ENCODE data around the gene CD81. TPM values are rescaled to one million over a fixed set of nuclear protein-coding genes. Genes with fewer than 3 reads are reported as not detected.

The CD81 gene
- total and polyA plus RNA-seq, 9 of the 15 experiments (the other 6 are each of a cell fraction or from before 2014, with no cell fraction given) = 2.4 to 189 (median 61.7) TPM

DNA sequence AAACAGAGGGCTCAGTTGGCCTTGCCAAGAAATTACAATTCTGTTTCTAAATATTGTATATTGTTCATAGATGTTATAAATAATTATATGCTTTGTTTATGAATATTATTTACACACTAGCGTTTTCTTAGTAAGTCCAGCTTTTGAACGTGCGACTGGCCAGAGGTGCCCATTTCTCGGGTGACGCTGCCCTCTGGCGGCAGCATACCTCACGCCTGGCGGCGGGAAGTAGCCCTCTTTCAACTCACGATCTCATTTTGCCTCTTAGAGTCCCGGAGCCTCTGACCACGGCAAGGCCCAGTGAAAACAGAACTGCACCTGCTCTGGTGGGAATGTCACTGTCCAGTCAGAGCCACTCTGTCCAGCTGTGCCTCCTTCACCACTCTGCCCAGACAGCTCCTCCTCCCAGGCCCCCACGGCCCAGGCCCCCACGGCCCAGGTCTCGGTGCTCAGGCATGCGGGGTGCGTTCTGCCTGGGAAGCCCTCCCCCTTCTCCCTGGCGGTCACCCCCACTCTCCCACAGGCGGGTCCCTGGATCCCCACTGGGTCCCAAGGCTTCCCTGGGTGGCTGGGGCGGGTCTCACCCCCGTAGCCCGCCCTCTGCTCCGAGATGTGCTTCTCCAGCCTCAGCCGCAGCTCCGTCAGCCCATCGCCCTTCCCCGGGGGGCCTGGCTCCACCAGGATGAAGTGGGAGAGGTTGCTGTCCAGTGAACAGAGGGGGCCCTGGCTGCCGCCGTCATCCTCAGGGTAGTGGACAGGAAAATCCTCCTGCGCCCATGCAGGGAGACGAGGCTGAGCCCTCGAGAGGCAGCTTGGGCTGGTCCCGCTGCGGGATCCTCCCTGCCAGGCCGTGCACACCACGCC is 42.8 kb downstream of the CD81 start (continued):
- TF ChIP-seq, protein P1, sequence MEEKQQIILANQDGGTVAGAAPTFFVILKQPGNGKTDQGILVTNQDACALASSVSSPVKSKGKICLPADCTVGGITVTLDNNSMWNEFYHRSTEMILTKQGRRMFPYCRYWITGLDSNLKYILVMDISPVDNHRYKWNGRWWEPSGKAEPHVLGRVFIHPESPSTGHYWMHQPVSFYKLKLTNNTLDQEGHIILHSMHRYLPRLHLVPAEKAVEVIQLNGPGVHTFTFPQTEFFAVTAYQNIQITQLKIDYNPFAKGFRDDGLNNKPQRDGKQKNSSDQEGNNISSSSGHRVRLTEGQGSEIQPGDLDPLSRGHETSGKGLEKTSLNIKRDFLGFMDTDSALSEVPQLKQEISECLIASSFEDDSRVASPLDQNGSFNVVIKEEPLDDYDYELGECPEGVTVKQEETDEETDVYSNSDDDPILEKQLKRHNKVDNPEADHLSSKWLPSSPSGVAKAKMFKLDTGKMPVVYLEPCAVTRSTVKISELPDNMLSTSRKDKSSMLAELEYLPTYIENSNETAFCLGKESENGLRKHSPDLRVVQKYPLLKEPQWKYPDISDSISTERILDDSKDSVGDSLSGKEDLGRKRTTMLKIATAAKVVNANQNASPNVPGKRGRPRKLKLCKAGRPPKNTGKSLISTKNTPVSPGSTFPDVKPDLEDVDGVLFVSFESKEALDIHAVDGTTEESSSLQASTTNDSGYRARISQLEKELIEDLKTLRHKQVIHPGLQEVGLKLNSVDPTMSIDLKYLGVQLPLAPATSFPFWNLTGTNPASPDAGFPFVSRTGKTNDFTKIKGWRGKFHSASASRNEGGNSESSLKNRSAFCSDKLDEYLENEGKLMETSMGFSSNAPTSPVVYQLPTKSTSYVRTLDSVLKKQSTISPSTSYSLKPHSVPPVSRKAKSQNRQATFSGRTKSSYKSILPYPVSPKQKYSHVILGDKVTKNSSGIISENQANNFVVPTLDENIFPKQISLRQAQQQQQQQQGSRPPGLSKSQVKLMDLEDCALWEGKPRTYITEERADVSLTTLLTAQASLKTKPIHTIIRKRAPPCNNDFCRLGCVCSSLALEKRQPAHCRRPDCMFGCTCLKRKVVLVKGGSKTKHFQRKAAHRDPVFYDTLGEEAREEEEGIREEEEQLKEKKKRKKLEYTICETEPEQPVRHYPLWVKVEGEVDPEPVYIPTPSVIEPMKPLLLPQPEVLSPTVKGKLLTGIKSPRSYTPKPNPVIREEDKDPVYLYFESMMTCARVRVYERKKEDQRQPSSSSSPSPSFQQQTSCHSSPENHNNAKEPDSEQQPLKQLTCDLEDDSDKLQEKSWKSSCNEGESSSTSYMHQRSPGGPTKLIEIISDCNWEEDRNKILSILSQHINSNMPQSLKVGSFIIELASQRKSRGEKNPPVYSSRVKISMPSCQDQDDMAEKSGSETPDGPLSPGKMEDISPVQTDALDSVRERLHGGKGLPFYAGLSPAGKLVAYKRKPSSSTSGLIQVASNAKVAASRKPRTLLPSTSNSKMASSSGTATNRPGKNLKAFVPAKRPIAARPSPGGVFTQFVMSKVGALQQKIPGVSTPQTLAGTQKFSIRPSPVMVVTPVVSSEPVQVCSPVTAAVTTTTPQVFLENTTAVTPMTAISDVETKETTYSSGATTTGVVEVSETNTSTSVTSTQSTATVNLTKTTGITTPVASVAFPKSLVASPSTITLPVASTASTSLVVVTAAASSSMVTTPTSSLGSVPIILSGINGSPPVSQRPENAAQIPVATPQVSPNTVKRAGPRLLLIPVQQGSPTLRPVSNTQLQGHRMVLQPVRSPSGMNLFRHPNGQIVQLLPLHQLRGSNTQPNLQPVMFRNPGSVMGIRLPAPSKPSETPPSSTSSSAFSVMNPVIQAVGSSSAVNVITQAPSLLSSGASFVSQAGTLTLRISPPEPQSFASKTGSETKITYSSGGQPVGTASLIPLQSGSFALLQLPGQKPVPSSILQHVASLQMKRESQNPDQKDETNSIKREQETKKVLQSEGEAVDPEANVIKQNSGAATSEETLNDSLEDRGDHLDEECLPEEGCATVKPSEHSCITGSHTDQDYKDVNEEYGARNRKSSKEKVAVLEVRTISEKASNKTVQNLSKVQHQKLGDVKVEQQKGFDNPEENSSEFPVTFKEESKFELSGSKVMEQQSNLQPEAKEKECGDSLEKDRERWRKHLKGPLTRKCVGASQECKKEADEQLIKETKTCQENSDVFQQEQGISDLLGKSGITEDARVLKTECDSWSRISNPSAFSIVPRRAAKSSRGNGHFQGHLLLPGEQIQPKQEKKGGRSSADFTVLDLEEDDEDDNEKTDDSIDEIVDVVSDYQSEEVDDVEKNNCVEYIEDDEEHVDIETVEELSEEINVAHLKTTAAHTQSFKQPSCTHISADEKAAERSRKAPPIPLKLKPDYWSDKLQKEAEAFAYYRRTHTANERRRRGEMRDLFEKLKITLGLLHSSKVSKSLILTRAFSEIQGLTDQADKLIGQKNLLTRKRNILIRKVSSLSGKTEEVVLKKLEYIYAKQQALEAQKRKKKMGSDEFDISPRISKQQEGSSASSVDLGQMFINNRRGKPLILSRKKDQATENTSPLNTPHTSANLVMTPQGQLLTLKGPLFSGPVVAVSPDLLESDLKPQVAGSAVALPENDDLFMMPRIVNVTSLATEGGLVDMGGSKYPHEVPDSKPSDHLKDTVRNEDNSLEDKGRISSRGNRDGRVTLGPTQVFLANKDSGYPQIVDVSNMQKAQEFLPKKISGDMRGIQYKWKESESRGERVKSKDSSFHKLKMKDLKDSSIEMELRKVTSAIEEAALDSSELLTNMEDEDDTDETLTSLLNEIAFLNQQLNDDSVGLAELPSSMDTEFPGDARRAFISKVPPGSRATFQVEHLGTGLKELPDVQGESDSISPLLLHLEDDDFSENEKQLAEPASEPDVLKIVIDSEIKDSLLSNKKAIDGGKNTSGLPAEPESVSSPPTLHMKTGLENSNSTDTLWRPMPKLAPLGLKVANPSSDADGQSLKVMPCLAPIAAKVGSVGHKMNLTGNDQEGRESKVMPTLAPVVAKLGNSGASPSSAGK (IDR thresholded peaks at IDR 0.05) = no peak
- no peak for TF ChIP-seq RFX1 (IDR thresholded peaks at IDR 0.05)
- TF ChIP-seq, protein P2, sequence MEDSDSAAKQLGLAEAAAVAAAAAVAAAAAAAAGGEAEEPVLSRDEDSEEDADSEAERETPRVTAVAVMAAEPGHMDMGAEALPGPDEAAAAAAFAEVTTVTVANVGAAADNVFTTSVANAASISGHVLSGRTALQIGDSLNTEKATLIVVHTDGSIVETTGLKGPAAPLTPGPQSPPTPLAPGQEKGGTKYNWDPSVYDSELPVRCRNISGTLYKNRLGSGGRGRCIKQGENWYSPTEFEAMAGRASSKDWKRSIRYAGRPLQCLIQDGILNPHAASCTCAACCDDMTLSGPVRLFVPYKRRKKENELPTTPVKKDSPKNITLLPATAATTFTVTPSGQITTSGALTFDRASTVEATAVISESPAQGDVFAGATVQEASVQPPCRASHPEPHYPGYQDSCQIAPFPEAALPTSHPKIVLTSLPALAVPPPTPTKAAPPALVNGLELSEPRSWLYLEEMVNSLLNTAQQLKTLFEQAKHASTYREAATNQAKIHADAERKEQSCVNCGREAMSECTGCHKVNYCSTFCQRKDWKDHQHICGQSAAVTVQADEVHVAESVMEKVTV (CRISPR knock-in tag; IDR thresholded peaks at IDR 0.05) = peak; percentile 70
- no peak for TF ChIP-seq MEIS2 (IDR thresholded peaks at IDR 0.05; ENCODE audit: partially characterized antibody)
- no peak for TF ChIP-seq ZNF445 (CRISPR knock-in tag; IDR thresholded peaks at IDR 0.05; ENCODE audit: low read depth)
- TF ChIP-seq SMAD4 (CRISPR knock-in tag; conservative IDR thresholded peaks at IDR 0.05) = no peak
- TF ChIP-seq KHSRP (IDR thresholded peaks at IDR 0.05) = no peak
- no peak for TF ChIP-seq DMBX1 (CRISPR knock-in tag; IDR thresholded peaks at IDR 0.05; ENCODE audit: borderline replicate concordance)
- TF ChIP-seq EWSR1 (IDR thresholded peaks at IDR 0.05; ENCODE audit: borderline replicate concordance, low read depth, partially characterized antibody) = no peak
- TF ChIP-seq SLC30A9 (CRISPR knock-in tag; IDR thresholded peaks at IDR 0.05) = no peak
- peak in 1 of 2 experiments; percentile 21; a peak in 1 of 4 replicates for TF ChIP-seq MAZ (CRISPR knock-in tag; conservative IDR thresholded peaks at IDR 0.05 in 1 of 2, IDR thresholded peaks at IDR 0.05 in 1 of 2)
- TF ChIP-seq IFI16 (CRISPR knock-in tag; IDR thresholded peaks at IDR 0.05) = no peak
- no peak for TF ChIP-seq ZNF24 (IDR thresholded peaks at IDR 0.05)
